GM12801 (cell line): Measurements from ENCODE around the gene HOXA1.

Source experiments
- TF ChIP-seq, protein P1 (sequence below): IDR thresholded peaks from one replicate; pipeline ENCODE4 v1.5.1; 2011; ENCODE audit warnings: control low read depth; ENCODE audit not compliant: insufficient read length; ENCODE audit errors: extremely low read depth

HOXA1 gene

DNA sequence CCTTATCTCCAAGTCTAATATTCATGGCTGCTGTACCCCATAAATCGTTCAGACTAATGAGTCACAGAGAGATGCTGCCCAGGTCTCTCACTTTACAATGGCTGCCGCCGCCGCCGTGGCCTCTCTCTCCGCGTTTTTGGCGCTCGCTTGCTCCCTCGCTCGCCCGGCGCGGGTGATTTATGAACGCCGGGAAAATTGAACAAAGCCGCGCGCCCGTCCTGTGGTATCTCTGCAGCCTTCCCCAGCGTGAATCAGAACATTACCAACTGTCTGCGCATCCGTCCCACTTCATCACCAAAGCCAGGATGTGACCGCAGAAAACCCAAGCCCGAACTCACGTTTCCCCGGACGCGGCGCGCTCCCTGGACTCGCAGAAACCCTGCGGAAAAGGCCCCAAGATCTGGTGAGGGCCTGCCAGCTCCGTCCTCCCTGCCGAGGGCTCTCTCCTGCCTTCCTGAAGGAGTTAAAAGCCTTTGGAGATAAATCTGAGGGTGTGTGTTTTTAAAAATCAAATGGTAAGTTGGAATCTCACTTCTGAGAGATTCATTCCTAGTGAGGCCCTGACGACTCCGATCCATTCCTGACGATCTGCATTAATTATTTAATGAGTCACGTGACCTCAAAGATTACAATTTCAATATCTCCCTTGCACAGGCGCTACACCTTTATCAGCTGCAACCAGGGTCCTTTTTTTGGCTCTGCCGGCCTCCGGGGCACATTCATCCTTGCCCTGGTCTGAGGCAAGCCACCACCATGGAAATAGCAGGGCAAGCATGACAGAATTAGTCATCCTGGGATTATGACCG lies 28.5 kb upstream of the HOXA1 start:
- TF ChIP-seq, protein P1, sequence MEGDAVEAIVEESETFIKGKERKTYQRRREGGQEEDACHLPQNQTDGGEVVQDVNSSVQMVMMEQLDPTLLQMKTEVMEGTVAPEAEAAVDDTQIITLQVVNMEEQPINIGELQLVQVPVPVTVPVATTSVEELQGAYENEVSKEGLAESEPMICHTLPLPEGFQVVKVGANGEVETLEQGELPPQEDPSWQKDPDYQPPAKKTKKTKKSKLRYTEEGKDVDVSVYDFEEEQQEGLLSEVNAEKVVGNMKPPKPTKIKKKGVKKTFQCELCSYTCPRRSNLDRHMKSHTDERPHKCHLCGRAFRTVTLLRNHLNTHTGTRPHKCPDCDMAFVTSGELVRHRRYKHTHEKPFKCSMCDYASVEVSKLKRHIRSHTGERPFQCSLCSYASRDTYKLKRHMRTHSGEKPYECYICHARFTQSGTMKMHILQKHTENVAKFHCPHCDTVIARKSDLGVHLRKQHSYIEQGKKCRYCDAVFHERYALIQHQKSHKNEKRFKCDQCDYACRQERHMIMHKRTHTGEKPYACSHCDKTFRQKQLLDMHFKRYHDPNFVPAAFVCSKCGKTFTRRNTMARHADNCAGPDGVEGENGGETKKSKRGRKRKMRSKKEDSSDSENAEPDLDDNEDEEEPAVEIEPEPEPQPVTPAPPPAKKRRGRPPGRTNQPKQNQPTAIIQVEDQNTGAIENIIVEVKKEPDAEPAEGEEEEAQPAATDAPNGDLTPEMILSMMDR = no peak

DNA sequence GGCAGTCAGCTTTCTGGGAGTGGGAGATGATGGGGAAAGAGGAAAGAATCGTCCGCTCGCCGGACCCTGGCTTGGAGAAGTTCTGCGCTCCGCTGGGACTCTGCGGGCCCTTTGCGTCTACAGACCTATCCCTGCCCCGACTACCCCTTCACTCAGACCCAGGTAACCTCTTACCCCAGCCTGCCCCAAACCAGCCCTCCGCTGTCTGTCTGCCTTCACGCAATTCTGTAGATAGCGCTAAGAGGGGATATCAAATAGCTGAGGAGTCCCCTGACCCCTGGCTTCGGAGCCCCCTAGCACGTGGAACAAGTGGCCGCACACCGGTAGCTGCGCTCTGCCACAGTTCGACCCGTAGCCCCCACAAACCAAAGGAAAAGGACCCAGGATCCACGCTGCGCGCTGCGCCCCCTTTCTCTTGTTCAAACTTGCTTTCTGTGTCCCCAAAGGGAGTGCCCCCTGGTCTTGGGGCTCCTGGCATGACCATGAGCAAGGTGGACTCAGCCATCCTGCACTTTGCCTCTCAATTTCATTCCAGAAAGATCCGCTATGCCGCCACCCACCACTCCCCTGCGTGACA lies 27.8 kb upstream of the HOXA1 start:
- TF ChIP-seq, protein P1 = no peak

DNA sequence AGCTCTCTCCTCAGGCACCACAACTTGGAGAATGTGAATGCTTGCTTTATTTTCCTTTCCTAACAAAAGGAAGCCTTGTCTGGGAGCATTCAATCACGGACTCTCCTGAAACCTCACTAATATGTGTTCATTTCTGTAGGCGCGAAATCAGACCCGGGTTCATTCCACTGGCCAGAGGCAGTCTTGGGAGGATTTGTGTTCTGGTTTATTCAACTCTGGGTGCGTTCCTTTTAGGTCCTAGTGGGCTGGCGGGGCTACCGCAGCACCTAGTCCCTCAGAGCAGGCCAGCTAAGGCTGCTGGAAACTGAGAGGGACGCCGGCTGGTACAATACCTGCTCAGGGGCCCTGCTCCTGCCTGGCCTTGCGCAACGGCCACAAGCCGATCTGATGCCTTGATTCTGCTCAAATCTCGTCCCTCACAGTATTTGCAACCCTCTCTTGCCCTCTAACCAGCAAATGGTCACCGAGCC lies 27.2 kb upstream of the HOXA1 start:
- TF ChIP-seq, protein P1 = no peak

DNA sequence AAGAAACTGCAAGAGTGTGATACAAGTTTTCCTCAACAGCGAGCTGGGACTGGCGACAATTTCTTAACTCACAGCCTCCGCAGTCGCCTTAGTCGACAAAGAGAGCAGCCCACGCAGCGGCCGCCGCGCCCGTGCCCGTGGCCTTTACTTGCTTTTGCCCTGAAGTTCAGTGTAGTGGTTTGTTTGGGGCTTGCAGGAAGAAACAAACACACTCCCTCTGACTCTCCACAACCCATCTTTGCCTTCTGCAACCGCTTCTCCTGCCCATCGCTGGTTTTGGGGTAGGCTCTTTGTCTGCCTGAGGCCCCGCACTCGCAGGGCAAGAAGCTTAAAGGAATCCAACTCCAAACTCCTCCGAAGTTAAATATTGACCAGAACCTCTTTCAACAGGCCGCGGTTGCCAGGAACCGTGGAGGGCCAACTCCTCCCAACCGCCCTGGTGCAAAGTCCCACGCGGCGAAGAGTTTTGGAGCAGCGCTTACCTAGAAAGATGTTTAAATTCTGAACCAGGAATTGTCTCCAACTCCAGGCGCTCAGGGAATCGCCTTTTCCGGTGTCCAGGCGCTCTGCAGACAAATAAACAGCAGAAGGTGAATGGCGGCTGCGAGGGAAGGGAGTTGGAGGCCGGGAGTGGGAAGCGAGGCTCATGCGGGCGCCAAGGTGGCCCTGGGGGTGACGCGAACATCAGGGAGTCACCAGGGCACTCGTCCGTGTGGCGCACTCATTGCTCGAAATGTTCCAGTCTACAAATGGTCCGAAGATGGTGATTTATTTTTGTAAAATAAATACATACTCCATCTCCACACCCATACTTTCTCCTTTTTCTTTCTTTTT lies 26.5 kb upstream of the HOXA1 start:
- TF ChIP-seq, protein P1 = no peak

DNA sequence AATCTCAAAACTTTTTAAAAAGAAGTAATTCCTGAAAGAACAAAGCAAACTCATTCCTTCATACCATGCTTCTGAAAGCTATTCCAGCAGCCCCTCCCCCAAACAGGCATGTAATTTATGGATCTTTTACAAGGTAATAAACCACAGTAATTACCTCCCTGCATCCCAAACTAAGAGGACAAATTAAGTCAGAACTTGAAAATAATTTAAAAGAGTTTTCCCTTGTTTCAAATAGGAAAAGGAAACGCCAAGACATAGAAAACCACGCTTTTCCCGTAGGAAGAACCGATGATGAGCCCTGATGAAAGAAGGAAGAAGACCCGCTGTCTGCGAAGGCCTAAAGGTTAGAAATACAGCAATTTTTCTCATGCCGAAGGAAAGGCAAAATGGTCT lies 25.9 kb upstream of the HOXA1 start:
- TF ChIP-seq, protein P1 = no peak

DNA sequence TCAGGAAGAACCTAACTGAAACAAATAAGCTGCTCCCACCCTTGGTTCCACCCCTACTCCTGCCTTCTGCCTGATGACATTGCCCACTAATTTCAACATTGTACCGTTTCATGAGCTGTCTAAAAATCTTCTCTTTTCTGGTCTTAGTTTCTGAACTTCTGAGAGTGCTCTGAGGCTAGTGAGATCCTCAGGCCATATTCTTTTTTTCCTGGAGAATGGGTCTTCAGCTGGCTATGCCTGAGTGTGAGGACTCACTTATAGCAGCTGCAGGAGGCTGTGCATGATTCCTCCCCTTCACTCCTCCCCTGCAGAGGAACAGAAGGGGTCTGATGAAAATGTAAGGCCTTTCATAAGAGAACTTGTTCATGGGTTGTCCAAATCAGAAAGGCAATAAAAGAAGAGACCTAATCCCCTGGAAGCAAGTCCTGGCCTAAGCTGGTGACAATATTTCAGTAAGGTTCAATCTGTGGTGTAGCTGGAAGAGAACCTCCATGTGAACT lies 23.7 kb upstream of the HOXA1 start:
- TF ChIP-seq, protein P1 = no peak

DNA sequence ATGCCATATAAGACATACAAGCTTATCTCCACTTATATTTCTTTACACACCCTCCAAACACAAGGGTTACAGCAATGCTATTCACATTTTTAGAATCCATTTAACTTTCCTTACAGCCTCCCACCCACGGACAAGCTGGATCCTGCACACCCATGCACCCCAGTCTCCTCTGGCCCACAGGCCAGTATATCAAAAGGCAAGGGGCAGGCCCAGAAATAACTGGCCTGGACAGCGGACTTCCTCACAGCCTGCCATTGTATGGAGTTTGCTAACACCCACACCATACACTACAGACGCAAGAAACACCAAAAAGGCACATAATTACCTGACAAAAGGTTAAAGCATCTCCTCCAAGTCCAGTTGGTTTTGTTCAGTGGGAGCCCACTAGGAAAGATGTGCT lies 22.8 kb upstream of the HOXA1 start:
- TF ChIP-seq, protein P1 = no peak
